Esophagus squamous epithelium (tissue), 5 donors: ENCODE results near the gene SMIM44. TPM values are rescaled to one million over a fixed set of nuclear protein-coding genes. Genes with fewer than 3 reads are reported as not detected.

Source experiments
- DNase-seq: peaks from one replicate; lab custom pipeline; 2025; lab: John Stamatoyannopoulos, UW
- H3K27ac ChIP-seq, 4 donors: fragments of 200-600 bp; sonication (generic); one replicate each; pipeline ENCODE4 v1.5.1; 2016 to 2019; ENCODE audit warnings: mild to moderate bottlenecking in 1 of 4
- H3K27me3 ChIP-seq, 4 donors: fragments of 200-600 bp; sonication (generic); 1 replicate in 3 of 4; 2 replicates in 1 of 4; pipeline versions ENCODE4 v1.5.1 to v1.6.0; 2017 to 2021; ENCODE audit warnings: antibody characterized with exemption in 1 of 4
- H3K36me3 ChIP-seq, 3 donors: fragments of 200-600 bp; sonication (generic); one replicate each; pipeline ENCODE4 v1.5.1; 2016 to 2019
- H3K4me1 ChIP-seq, 3 donors: fragments of 200-600 bp; sonication (generic); one replicate each; pipeline ENCODE4 v1.5.1; 2017 to 2019
- H3K4me3 ChIP-seq, 4 donors: fragments of 200-600 bp; sonication (generic); 1 replicate in 3 of 4; 2 replicates in 1 of 4; pipeline ENCODE4 v1.5.1; 2016 to 2019; ENCODE audit warnings: mild to moderate bottlenecking in 2 of 4, moderate library complexity in 1 of 4
- H3K9me3 ChIP-seq, 3 donors: fragments of 200-600 bp; sonication (generic); one replicate each; pipeline ENCODE4 v1.5.1; 2016 to 2019
- POLR2A ChIP-seq, 4 donors: fragments of 450-650 bp; IDR thresholded peaks; one replicate each; pipeline ENCODE4 v1.6.1; 2017; ENCODE audit warnings: antibody characterized with exemption in 4 of 4, mild to moderate bottlenecking in 4 of 4, moderate library complexity in 3 of 4
- WGBS, 2 donors: methylation state at CpG; one replicate each; pipeline ENCODE4 v1.1.5; 2018; 5-methylcytosine and 5-hydroxymethylcytosine counted together
- intact Hi-C: fragments of 100-400 bp; cut with DNase I; formaldehyde crosslinking; loops from one replicate; pipeline ENCODE4 v1.15.0; 2022
- total RNA-seq, 4 donors: library from RNA; depleted of rRNA; stranded (reverse); fragments of >200 nt; gene quantifications; one replicate each; pipeline ENCODE4 v1.1.0, GENCODE V29; 2016
- TF ChIP-seq, protein P1 (sequence below), 6 experiments: fragments of 450-650 bp in 4 of 6; fragments of 200-600 bp in 2 of 6; sonication (generic) in 2 of 6; IDR thresholded peaks; one replicate each; pipeline ENCODE4 v1.5.1; 2016 to 2019; ENCODE audit warnings: antibody characterized with exemption in 6 of 6, mild to moderate bottlenecking in 4 of 6, moderate library complexity in 4 of 6
- donor health status: DM: yes; HTN: yes; CAD: no.

The SMIM44 gene
- total RNA-seq, 4 donors from 2014 or later, result not detected

DNA sequence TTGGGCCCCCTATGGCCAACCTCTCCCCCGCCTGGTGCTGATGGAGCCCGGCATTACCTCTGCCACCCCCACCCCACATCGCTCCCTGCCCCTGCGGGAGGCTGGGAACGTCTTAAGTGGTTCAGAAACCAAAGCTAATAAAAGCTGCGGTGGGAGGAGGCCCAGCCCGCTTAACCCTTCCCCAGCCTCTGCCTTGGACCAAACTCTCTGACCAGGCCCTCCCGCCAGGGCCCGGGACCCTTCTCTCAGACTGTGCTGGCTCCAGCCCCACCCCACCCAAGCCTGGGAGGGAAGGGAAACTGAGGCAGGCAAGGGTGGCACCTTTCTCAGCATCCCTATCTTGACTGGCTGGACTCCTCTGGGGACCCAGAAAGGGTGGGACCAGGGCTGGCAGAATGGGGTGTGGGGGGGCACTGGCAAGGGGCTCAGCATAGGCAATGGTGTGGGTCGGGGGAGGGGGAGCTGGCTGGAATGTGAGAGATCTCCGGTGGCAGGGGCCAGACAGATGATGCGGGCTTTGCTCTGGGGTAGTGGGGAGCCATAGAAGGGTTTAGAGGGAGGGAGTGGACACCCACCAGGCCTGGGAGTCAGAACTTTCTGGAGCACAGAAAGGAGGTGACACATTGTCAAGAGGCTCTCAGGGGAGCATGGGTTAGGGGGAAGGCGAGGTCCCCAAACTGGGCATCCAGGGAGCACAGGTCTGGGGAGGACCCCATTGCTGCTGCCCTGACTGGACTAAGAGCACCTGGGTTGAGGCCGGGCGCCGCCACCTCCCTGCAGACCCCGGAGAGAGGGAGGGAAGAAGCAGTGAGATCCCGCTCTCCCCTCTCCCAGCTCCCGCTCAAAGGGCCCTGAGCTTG is 24.8 kb downstream of the SMIM44 start:
- DNase-seq, result no peak
- intact Hi-C loops, result no loop called here
- Histone ChIP-seq H3K27me3 (no peaks in the 10 kb centered on the region), H3K4me3 (peak overlapping the region in 1 of 4 donors; percentile 9), H3K9me3 (no peaks in the 10 kb centered on the region), H3K27ac (peak overlapping the region; percentile 56 to 88 (median 85)), H3K4me1 (peaks cover 21 to 51% (median 26%) of the 10 kb centered on the region in 3 donors), H3K36me3 (peaks cover 35 to 100% (median 46%) of the 10 kb centered on the region in 3 donors)
- 70 to 75% methylated on average over 8 to 11 of the region's 19 CpGs for WGBS, 2 donors
- TF ChIP-seq, protein P1, sequence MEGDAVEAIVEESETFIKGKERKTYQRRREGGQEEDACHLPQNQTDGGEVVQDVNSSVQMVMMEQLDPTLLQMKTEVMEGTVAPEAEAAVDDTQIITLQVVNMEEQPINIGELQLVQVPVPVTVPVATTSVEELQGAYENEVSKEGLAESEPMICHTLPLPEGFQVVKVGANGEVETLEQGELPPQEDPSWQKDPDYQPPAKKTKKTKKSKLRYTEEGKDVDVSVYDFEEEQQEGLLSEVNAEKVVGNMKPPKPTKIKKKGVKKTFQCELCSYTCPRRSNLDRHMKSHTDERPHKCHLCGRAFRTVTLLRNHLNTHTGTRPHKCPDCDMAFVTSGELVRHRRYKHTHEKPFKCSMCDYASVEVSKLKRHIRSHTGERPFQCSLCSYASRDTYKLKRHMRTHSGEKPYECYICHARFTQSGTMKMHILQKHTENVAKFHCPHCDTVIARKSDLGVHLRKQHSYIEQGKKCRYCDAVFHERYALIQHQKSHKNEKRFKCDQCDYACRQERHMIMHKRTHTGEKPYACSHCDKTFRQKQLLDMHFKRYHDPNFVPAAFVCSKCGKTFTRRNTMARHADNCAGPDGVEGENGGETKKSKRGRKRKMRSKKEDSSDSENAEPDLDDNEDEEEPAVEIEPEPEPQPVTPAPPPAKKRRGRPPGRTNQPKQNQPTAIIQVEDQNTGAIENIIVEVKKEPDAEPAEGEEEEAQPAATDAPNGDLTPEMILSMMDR (IDR thresholded peaks at IDR 0.05), result no peak
- no peak for TF ChIP-seq POLR2A (IDR thresholded peaks at IDR 0.05)

DNA sequence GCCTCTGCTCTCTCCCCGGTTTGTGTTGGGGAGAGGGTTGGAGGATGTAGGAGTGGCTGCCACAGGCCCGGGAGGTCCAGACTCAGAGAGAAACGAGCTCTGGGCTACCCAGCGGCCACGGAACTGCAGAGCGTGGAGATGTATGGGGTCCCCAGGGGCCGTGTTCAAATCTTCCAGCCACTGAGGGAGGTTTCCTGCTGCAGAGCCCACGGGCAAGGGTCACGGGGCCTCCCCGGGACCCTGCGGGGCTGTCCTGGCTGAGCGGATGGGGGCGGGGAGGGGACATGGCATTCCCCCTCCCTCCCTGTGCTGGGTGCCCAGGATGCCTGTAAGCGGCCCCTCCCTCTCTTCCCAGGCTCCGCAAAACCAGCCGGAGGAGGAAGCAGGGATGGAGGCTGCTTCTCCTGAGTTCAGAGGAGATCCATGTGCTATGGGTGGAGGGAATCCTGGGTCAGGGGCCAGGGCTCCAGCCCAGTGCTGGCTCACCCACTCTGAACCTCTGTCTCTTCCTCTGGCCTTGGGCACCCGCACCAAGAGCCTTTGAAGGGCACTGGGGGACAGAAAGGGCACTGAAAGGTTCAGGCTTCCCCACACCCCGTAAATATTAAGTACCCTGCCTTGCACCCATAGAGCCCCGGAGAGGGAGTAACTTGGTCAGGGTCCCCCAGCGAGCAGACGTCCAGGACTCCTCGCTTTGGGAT is 25.6 kb downstream of the SMIM44 start:
- TF ChIP-seq, protein P1 (IDR thresholded peaks at IDR 0.05), result no peak
- TF ChIP-seq POLR2A (IDR thresholded peaks at IDR 0.05), result no peak
- no peaks in the 10 kb centered on the region for H3K9me3 ChIP-seq
- DNase-seq, result no peak
- no peaks in the 10 kb centered on the region for H3K27me3 ChIP-seq
- H3K27ac ChIP-seq, result peak overlapping the region in 3 of 4 donors; percentile 82 to 88 (median 88)
- peaks cover 21 to 51% (median 26%) of the 10 kb centered on the region in 3 donors for H3K4me1 ChIP-seq
- no peak overlapping the region for H3K4me3 ChIP-seq
- WGBS, 2 donors, result 73 to 76% methylated on average over 3 to 5 of the region's 22 CpGs
- peaks cover 35 to 100% (median 46%) of the 10 kb centered on the region in 3 donors for H3K36me3 ChIP-seq
- intact Hi-C loops, result no loop called here

DNA sequence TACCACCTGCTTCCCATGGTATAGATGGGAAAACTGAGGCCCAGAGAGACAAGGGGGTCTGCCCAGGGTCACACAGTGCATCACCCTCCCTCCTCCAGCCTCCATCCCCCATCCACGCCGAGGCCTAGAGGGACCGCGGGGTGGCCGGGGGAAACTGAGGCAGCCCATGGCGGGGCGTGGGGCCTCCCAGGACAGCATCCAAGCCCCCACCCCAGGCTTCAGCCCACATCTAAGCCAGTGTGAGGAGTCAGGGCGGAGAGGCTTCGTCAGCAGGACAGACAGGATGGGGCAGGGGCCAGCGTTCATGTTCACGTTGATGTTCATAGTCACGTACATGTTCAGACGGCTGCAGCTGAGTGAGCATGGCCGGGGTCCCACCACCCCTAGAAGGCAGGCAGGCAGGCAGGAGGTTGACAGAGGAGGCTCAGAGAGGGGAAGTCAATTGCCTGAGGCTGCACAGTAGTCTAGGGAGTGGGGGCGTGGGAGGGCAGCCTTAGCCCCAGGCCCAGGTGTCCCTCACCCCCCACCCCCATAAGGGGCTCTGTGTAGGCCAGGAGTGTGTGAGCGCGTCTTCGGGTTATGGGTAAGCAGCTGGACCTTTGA is 26.2 kb downstream of the SMIM44 start:
- peaks cover 37 to 100% (median 49%) of the 10 kb centered on the region in 3 donors for H3K36me3 ChIP-seq
- 48 to 66% methylated on average over 4 to 8 of the region's 18 CpGs for whole genome bisulfite sequencing, 2 donors
- intact Hi-C loops, result no loop called here
- H3K27me3 ChIP-seq, result no peaks in the 10 kb centered on the region
- no peak for DNase-seq
- no peak overlapping the region for H3K4me3 ChIP-seq
- H3K27ac ChIP-seq, result peak overlapping the region in 3 of 4 donors; percentile 82 to 88 (median 88)
- no peak for TF ChIP-seq POLR2A (IDR thresholded peaks at IDR 0.05)
- TF ChIP-seq, protein P1 (IDR thresholded peaks at IDR 0.05), result no peak
- no peaks in the 10 kb centered on the region for H3K9me3 ChIP-seq
- H3K4me1 ChIP-seq, result peaks cover 21 to 51% (median 26%) of the 10 kb centered on the region in 3 donors

- intact Hi-C loops, result no loop called here
- 71 to 73% methylated on average over 7 to 18 of the region's 37 CpGs for WGBS, 2 donors
- TF ChIP-seq, protein P1 (IDR thresholded peaks at IDR 0.05), result no peak
- no peak for TF ChIP-seq POLR2A (IDR thresholded peaks at IDR 0.05)
- H3K4me1 ChIP-seq, result peaks cover 21 to 57% (median 32%) of the 10 kb centered on the region in 3 donors
- H3K27ac ChIP-seq, result peak overlapping the region in 3 of 4 donors; percentile 10 to 88 (median 82)
- peaks cover 44 to 100% (median 53%) of the 10 kb centered on the region in 3 donors for H3K36me3 ChIP-seq
- no peak for DNase-seq
- no peaks in the 10 kb centered on the region for H3K9me3 ChIP-seq
- H3K27me3 ChIP-seq, result no peaks in the 10 kb centered on the region
- no peak overlapping the region for H3K4me3 ChIP-seq
Measured at GRCh38 chr19:3455960-3456601, 27.2 kb downstream of the SMIM44 start.
